SK-N-SH treated with all-trans-retinoic acid at 6 μM for 48 hours (cell line): ENCODE results near the gene STX18.

Experiments used
- BACH2 ChIP-seq: fragments of 250-450 bp; sonication (Bioruptor Pico); IDR thresholded peaks from 2 replicates; pipeline ENCODE4 v1.9.0; 2021; ENCODE audit warnings: mild to moderate bottlenecking, borderline replicate concordance
- CREB5 ChIP-seq: fragments of 250-450 bp; sonication (Bioruptor Pico); IDR thresholded peaks from 2 replicates; pipeline ENCODE4 v1.5.1; 2020; ENCODE audit warnings: low read depth, mild to moderate bottlenecking, moderate library complexity
- ESRRG ChIP-seq: fragments of 250-450 bp; sonication (Bioruptor Pico); IDR thresholded peaks from 2 replicates; pipeline ENCODE4 v1.6.1; 2021; ENCODE audit warnings: mild to moderate bottlenecking
- OSR1 ChIP-seq: fragments of 250-450 bp; sonication (Bioruptor Pico); IDR thresholded peaks from 2 replicates; pipeline ENCODE4 v1.8.0; 2022; ENCODE audit warnings: moderate library complexity, mild to moderate bottlenecking, inconsistent platforms
- PATZ1 ChIP-seq: fragments of 250-450 bp; sonication (Bioruptor Pico); IDR thresholded peaks from 2 replicates; pipeline ENCODE4 v1.8.0; 2020; ENCODE audit warnings: mild to moderate bottlenecking, moderate library complexity, borderline replicate concordance
- POU6F1 ChIP-seq: fragments of 250-450 bp; sonication (Bioruptor Pico); IDR thresholded peaks from 2 replicates; pipeline ENCODE4 v1.8.0; 2021; ENCODE audit warnings: low read depth, mild to moderate bottlenecking, moderate library complexity, borderline replicate concordance
- PPARA ChIP-seq: fragments of 250-450 bp; sonication (Bioruptor Pico); IDR thresholded peaks from 2 replicates; pipeline ENCODE4 v1.5.0; 2020; ENCODE audit warnings: mild to moderate bottlenecking, borderline replicate concordance
- TOX ChIP-seq: fragments of 250-450 bp; sonication (Bioruptor Pico); IDR thresholded peaks from 2 replicates; pipeline ENCODE4 v1.8.0; 2021; ENCODE audit warnings: mild to moderate bottlenecking, moderate library complexity, borderline replicate concordance
- TSHZ2 ChIP-seq: fragments of 250-450 bp; sonication (Bioruptor Pico); IDR thresholded peaks from 2 replicates; pipeline ENCODE4 v1.5.0; 2020; ENCODE audit warnings: mild to moderate bottlenecking, moderate library complexity
- ZFP3 ChIP-seq: fragments of 250-450 bp; sonication (Bioruptor Pico); IDR thresholded peaks from 2 replicates; pipeline ENCODE4 v1.5.0; 2020; ENCODE audit warnings: mild to moderate bottlenecking, moderate library complexity
- ZFP30 ChIP-seq: fragments of 450-650 bp; formaldehyde crosslinking; IDR thresholded peaks from 2 replicates; pipeline ENCODE4 v1.5.0; 2022; ENCODE audit warnings: mild to moderate bottlenecking, moderate library complexity
- ZNF70 ChIP-seq: fragments of 450-650 bp; formaldehyde crosslinking; IDR thresholded peaks from 2 replicates; pipeline ENCODE4 v1.5.0; 2020; ENCODE audit warnings: mild to moderate bottlenecking, moderate library complexity
- ZNF8 ChIP-seq: fragments of 450-650 bp; formaldehyde crosslinking; IDR thresholded peaks from 2 replicates; pipeline ENCODE4 v1.5.0; 2020; ENCODE audit warnings: mild to moderate bottlenecking, moderate library complexity

GRCh38 chr4:4410271-4410670 is 131.6 kb downstream of the STX18 start:
- TF ChIP-seq PATZ1 (CRISPR knock-in tag) (no peak), ZNF70 (CRISPR knock-in tag) (no peak), ESRRG (CRISPR knock-in tag) (no peak), BACH2 (CRISPR knock-in tag) (no peak), ZNF8 (CRISPR knock-in tag) (no peak), ZFP3 (CRISPR knock-in tag) (no peak), ZFP30 (CRISPR knock-in tag) (no peak), CREB5 (CRISPR knock-in tag) (no peak), TOX (no peak), OSR1 (no peak), POU6F1 (CRISPR knock-in tag) (no peak), PPARA (CRISPR knock-in tag) (no peak), TSHZ2 (CRISPR knock-in tag) (no peak)
